Measurements from ENCODE around the gene CDYL. TPM values are rescaled to one million over a fixed set of nuclear protein-coding genes. Genes with fewer than 3 reads are reported as not detected.
A peak's percentile ranks its signal among the peaks of the same experiment; 100 is the strongest.

Gene CDYL
- total RNA-seq, 1 experiment from 2014 or later = 74.2 TPM

DNA sequence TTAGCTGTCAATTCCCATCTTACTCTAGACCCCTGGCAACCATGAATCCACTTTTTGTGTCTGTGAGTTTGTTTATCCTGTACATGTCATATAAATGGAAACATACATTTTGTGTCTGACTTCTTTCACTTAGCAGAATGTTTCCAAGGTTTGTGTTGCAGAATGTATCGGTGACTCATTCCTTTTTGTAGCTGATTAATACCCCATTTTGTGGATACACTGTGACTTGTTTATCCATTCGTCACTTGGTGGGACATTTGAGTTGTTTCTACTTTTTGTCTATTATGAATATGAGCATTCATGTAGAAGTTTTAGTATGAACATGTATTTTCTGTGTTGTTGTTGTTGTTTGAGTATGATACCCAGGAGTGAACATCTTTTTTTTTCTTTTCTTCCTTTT is 21.4 kb downstream of the CDYL start:
- DNase-seq (ENCODE audit: low read depth) = no peak
- in situ Hi-C loops (cut with HindIII; ENCODE audit: low pct_unique_long_range_greater_than_20kb, low sequenced_read_pairs) = no loop called here

DNA sequence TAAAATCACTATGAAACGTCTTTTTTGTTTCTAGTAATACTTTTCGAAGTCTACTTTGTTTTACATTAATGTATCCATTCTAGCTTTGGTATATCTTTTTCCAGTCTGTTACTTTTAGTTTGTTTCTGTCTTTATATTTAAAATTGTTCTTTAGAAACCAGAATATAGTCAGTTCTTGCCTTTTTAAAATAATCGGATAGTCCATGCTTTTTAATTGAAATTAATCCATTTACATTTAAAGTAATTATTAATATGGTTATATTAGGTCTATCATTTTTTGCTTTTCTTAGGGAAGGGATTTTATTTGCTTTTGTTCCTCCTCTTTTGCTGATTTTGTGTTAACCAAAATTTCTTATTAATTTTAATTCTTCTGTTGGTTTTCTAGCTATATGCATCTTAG is 23.7 kb downstream of the CDYL start:
- in situ Hi-C loops (cut with HindIII; ENCODE audit: low pct_unique_long_range_greater_than_20kb, low sequenced_read_pairs) = no loop called here
- DNase-seq (ENCODE audit: low read depth) = no peak

GRCh38 chr6:4800662-4801061 is 24.5 kb downstream of the CDYL start:
- in situ Hi-C loops (cut with HindIII; ENCODE audit: low pct_unique_long_range_greater_than_20kb, low sequenced_read_pairs) = no loop called here
- DNase-seq (ENCODE audit: low read depth) = no peak

DNA sequence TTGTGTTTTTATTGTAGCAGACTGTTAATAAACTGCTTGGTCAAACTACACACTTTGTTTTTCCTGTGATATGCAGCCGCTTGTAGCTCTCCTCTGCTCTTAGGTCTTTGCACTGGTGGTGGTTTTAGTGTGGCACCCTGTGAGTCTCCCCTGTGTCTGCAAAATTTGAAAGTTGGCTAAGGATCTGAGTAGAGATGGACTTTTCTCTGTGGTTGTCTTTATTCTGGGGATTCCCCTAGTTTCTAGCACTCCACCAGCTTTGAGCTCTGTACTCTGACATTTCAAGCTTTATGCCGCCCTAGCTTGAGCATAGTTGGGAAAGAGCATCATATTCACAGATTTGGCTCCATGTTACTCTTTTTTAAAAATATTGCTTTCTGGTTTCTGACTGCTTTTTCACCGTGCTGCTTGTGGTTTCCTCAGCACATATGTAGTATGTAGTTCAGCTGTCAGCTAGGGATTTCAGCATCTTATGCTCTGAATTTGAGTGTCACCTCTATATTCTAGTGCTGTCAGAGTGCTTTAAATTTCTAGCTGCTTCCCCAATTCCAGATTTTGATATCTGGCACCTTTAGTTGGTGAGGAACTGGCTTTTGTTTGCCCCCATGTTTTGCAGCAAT is 25.4 kb downstream of the CDYL start:
- in situ Hi-C loops (cut with HindIII; ENCODE audit: low pct_unique_long_range_greater_than_20kb, low sequenced_read_pairs) = no loop called here
- DNase-seq (ENCODE audit: low read depth) = no peak

DNA sequence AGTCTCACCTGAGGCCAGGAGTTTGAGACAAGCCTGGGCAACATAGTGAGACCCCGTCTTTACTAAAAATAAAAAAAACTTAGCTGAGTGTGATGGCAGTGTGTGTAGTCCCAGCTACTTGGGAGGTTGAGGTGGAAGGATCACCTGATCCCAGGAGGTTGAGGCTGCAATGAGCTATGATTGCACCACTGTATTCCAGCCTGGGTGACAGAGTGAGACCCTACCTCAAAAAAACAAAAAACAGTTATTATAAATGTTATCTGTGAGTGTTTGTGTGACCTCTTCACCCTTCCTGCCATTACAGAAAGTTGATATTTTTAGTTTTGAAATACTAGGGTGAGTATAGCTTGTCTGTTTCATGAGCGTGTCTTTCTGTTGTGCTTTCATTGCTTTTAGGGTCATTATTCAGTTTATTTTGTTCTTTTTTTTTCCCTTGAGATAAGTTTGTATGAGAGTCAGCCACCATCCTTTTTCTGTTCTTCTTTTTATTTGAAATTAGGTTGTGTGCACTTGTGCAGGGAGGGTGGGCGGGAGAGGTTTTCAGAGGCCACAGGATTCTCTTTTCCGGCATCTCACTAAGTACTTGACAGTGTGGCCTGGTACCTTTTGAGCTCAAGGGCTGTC is 26.2 kb downstream of the CDYL start:
- no peak for DNase-seq (ENCODE audit: low read depth)
- in situ Hi-C loops (cut with HindIII; ENCODE audit: low pct_unique_long_range_greater_than_20kb, low sequenced_read_pairs) = no loop called here

DNA sequence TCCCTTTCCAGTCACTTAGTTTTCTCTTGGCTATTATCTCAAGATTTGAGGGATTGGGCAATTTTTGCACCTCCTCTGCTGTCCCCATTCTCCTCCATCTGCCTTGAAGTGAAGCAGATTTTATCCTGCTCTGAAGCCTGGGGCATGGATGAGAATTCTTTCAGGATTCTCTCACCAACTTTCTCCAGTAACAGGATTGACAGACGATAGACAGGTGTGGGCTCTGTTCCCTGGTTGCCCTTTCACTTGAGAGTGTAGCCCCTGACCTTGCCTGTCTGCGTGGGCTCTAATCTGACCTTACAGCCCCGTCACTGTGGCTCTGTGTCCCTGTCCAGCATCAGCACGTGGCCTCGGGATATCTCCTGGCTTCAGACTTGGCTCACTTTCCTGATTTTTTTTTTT is 27.1 kb downstream of the CDYL start:
- in situ Hi-C loops (cut with HindIII; ENCODE audit: low pct_unique_long_range_greater_than_20kb, low sequenced_read_pairs) = no loop called here
- DNase-seq (ENCODE audit: low read depth) = no peak

GRCh38 chr6:4804095-4804494 is 27.9 kb downstream of the CDYL start:
- no peak for DNase-seq (ENCODE audit: low read depth)
- in situ Hi-C loops (cut with HindIII; ENCODE audit: low pct_unique_long_range_greater_than_20kb, low sequenced_read_pairs) = no loop called here

DNA sequence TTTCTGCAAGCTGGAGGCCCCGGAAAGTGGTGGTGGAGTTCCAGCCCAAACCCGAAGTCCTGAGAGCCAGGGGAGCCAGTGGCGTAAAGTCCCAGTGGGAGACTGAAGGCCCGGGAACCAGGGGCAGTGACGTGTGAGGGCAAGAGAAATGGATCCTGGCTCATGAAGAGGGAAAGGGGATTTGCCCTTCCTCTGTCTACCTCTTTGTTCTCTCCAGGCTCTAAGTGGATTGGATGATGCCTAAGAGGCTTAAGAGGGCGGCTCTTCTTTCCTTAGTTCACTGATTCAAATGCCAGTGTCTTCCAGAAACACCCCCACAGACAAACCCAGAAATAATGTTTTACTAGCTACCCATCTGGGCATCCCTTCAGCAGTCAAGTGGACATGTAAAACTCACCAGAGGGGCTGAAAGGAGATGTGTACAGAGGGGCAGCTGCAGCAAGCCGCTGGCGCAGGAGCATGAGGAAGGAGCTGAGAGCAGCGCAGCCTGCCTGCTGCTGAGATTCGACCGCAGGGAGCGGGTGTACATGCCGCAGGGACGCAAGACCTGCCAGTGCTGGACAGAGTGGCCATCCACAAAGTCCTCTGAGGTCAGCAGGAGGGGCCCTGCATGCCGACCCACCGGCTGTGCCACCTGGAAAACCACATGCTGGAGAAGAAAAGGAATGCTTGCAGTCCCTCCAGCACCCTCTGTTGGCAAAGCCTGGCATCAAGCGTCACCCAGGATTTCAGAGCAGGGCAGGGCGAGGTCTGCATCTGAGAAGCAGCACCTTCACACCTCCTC is 29.5 kb downstream of the CDYL start:
- DNase-seq (ENCODE audit: low read depth) = peak; percentile 50
- in situ Hi-C loops (cut with HindIII; ENCODE audit: low pct_unique_long_range_greater_than_20kb, low sequenced_read_pairs) = no loop called here

GRCh38 chr6:4806337-4806725 is 30.1 kb downstream of the CDYL start:
- in situ Hi-C loops (cut with HindIII; ENCODE audit: low pct_unique_long_range_greater_than_20kb, low sequenced_read_pairs) = no loop called here
- no peak for DNase-seq (ENCODE audit: low read depth)

- in situ Hi-C loops (cut with HindIII; ENCODE audit: low pct_unique_long_range_greater_than_20kb, low sequenced_read_pairs) = no loop called here
These were observed 30.6 kb downstream of the CDYL start for GRCh38 chr6:4806791-4807190.

GRCh38 chr6:4808396-4808795 is 32.2 kb downstream of the CDYL start:
- DNase-seq (ENCODE audit: low read depth) = no peak
- in situ Hi-C loops (cut with HindIII; ENCODE audit: low pct_unique_long_range_greater_than_20kb, low sequenced_read_pairs) = no loop called here

More at GRCh38 chr6:4806791-4807190, 30.6 kb downstream of the CDYL start:
- no peak for DNase-seq (ENCODE audit: low read depth)

- DNase-seq (ENCODE audit: low read depth) = peak; percentile 38
- in situ Hi-C loops (cut with HindIII; ENCODE audit: low pct_unique_long_range_greater_than_20kb, low sequenced_read_pairs) = no loop called here
These were observed 34.1 kb downstream of the CDYL start for GRCh38 chr6:4809999-4810918.

DNA sequence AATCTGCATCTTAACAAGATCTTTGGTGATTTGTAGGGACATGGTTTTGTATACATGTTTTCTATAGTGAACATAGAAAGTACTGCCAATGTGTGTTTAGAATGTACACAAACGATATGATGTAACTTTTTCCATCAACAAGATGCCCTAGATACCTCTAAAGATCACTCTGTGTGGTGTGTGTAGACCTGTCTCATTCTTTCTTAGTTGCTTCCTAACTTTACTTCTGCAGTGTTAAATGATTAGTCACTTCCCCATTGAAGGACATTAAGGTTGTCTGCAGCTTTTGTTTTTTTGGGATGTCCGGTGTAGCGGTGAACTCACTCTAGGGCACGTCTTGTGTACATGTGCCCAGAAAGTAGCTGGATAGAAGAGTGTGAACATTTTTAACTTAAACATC is 35.9 kb downstream of the CDYL start:
- no peak for DNase-seq (ENCODE audit: low read depth)

DNA sequence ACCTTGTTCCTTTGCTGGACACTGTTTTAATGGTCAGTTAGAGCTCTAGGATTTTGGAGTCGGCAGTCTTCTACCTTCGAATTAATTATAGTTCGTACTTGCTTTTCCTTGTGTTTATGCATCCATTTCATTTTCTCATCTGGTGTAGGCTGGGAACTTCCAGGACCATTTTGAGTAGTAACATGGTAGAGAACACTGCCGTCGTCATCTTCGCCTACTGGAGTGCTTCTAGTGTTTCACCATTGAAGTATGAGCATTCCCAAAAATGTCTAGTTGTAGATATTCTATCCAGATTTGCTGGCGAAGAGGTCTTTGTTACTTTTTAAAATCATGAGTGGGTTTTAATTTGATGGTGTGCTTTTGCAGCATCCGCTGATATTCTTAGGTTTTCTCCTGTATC is 36.9 kb downstream of the CDYL start:
- DNase-seq (ENCODE audit: low read depth) = no peak
- in situ Hi-C loops (cut with HindIII; ENCODE audit: low pct_unique_long_range_greater_than_20kb, low sequenced_read_pairs) = no loop called here

More for the DNA sequence above, 35.9 kb downstream of the CDYL start:
- in situ Hi-C loops (cut with HindIII; ENCODE audit: low pct_unique_long_range_greater_than_20kb, low sequenced_read_pairs) = no loop called here

DNA sequence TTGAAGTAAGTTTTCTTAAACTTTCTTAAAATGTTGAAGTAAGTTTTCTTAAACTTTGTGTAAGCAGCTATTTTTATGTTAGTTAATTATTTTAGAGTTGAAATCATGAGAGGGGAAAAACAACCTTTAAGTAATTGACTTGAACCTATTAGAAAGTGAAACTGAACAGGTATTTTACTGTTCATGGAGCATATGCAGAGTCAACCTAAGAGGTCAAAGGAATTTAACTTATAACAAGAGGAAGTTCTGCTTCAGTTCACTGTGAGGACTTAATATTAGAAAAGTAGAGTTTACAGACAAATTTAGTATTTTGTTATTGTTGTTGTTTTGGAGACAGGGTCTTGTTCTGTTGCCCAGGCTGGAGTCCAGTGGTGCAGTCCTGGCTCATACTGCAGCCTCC is 38.0 kb downstream of the CDYL start:
- no peak for DNase-seq (ENCODE audit: low read depth)
- in situ Hi-C loops (cut with HindIII; ENCODE audit: low pct_unique_long_range_greater_than_20kb, low sequenced_read_pairs) = no loop called here

DNA sequence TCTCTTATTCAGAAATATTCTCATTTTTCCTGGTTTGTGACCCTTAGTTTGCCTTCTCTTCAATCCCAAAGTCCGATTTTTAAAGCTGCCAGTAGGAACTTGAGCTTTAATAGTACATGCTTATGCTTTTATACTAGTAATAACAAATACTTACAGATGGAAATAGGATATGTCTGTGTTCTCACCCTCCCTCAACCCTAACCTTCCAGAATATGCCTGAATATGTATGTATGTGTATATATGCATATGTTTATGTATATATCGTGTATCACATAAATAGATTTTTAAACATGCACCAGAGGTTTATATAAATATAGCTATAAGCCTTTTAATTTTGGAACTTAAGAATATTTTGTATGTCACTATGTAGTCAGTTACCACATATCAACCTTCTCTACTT is 38.8 kb downstream of the CDYL start:
- in situ Hi-C loops (cut with HindIII; ENCODE audit: low pct_unique_long_range_greater_than_20kb, low sequenced_read_pairs) = no loop called here
- no peak for DNase-seq (ENCODE audit: low read depth)

GRCh38 chr6:4815584-4815983 is 39.4 kb downstream of the CDYL start:
- DNase-seq (ENCODE audit: low read depth) = no peak
- in situ Hi-C loops (cut with HindIII; ENCODE audit: low pct_unique_long_range_greater_than_20kb, low sequenced_read_pairs) = no loop called here

DNA sequence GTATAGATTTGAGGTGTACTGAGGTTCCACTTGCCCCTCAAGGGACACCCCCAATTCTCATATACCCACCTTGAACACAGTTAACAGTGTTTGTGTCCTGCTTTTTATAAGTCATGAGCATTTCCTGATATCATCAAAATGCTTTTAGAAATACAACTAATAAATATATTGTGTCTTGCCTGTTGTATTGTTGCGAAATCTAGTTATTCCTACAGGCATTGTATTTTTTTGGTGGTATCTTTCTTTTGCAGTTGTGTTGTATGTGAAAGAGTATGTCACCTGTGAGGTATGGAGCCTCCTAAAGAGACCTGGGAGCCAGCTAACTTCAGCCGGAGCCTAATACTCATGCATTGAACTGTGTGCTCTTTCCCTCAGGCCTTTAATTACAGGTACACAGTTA is 40.7 kb downstream of the CDYL start:
- no peak for DNase-seq (ENCODE audit: low read depth)
- in situ Hi-C loops (cut with HindIII; ENCODE audit: low pct_unique_long_range_greater_than_20kb, low sequenced_read_pairs) = no loop called here

GRCh38 chr6:4817551-4817950 is 41.3 kb downstream of the CDYL start:
- no peak for DNase-seq (ENCODE audit: low read depth)
- in situ Hi-C loops (cut with HindIII; ENCODE audit: low pct_unique_long_range_greater_than_20kb, low sequenced_read_pairs) = no loop called here

All from Caki2 (cell line).